GM21529 (cell line): Measurements from ENCODE around the gene ZNF519.

Experiments used
- ATAC-seq: cut with Tn5 transposase; IDR thresholded peaks from one replicate; pipeline ENCODE4 v1.9.1; 2021; ENCODE audit not compliant: unreplicated experiment

The ZNF519 gene

GRCh38 chr18:14100503-14101286 lies 31.5 kb downstream of the ZNF519 start:
- ATAC-seq: no peak

- no peak for ATAC-seq
Measured at GRCh38 chr18:14098428-14098827, 33.8 kb downstream of the ZNF519 start.

- no peak for ATAC-seq
Measured at GRCh38 chr18:14097761-14098160, 34.5 kb downstream of the ZNF519 start.

GRCh38 chr18:14093307-14093915 lies 38.8 kb downstream of the ZNF519 start:
- no peak for ATAC-seq

- no peak for ATAC-seq
Measured at GRCh38 chr18:14092625-14093306, 39.5 kb downstream of the ZNF519 start.

GRCh38 chr18:14089781-14090180 lies 42.5 kb downstream of the ZNF519 start:
- ATAC-seq: no peak

- ATAC-seq: no peak
Measured at GRCh38 chr18:14089191-14089590, 43.0 kb downstream of the ZNF519 start.

GRCh38 chr18:14086458-14087231 lies 45.6 kb downstream of the ZNF519 start:
- ATAC-seq: no peak

- ATAC-seq: no peak
Measured at GRCh38 chr18:14085770-14086457, 46.3 kb downstream of the ZNF519 start.

GRCh38 chr18:14075196-14075595 lies 57.0 kb downstream of the ZNF519 start:
- ATAC-seq: no peak

GRCh38 chr18:14074187-14074586 lies 58.0 kb downstream of the ZNF519 start:
- ATAC-seq: no peak

GRCh38 chr18:14053661-14054060 lies 78.6 kb downstream of the ZNF519 start:
- no peak for ATAC-seq
